Measurements from ENCODE around the gene TOM1L1.

TOM1L1 gene

DNA sequence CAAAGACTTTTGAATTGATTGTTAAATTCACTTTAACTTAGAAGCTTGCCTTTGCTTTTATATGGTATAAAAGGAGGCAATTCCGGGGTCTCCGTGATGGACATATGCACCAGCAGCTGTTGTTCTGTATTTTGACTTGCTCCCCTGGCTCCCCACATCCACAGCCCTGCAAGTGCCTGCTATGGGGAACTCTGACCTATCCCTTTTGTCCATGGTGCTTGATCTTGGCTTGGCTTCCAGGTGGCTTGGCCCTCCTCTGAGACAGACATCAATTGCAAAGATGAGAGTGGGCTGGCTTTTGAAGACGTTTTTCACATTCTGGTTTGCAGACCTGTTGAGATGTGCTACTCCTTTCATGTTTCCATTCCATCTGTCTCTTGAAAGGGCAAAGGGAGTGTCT lies 26.9 kb downstream of the TOM1L1 start:
- TF ChIP-seq, protein P1, sequence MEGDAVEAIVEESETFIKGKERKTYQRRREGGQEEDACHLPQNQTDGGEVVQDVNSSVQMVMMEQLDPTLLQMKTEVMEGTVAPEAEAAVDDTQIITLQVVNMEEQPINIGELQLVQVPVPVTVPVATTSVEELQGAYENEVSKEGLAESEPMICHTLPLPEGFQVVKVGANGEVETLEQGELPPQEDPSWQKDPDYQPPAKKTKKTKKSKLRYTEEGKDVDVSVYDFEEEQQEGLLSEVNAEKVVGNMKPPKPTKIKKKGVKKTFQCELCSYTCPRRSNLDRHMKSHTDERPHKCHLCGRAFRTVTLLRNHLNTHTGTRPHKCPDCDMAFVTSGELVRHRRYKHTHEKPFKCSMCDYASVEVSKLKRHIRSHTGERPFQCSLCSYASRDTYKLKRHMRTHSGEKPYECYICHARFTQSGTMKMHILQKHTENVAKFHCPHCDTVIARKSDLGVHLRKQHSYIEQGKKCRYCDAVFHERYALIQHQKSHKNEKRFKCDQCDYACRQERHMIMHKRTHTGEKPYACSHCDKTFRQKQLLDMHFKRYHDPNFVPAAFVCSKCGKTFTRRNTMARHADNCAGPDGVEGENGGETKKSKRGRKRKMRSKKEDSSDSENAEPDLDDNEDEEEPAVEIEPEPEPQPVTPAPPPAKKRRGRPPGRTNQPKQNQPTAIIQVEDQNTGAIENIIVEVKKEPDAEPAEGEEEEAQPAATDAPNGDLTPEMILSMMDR (conservative IDR thresholded peaks at IDR 0.05; ENCODE audit: low read depth, low read length): no peak

DNA sequence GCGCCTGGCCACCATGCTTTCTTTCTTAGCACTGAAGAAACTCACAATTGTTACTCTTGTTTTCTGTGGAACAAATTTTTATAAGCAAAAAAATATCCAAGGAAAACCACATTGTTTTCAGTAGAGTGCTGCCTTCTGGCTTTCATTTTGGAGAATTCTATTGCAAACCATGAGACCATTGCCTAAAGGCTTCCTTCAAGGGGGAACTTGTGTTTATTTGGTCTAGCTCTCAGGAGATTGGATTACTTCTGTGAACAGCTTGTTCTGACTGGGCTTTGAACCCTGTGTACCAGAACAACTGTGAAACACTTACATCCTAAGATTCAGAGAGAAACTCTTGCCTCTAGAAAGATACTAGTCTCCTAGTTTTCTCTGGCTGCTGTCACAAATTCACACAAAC lies 32.1 kb downstream of the TOM1L1 start:
- H3K4me3 ChIP-seq (ENCODE audit: low read length): no peak overlapping the region
- TF ChIP-seq, protein P1 (conservative IDR thresholded peaks at IDR 0.05; ENCODE audit: low read depth, low read length): no peak
- no peak for DNase-seq (ENCODE audit: low read depth)

More for the DNA sequence above, 26.9 kb downstream of the TOM1L1 start:
- no peak for DNase-seq (ENCODE audit: low read depth)
- H3K4me3 ChIP-seq (ENCODE audit: low read length): no peak overlapping the region

DNA sequence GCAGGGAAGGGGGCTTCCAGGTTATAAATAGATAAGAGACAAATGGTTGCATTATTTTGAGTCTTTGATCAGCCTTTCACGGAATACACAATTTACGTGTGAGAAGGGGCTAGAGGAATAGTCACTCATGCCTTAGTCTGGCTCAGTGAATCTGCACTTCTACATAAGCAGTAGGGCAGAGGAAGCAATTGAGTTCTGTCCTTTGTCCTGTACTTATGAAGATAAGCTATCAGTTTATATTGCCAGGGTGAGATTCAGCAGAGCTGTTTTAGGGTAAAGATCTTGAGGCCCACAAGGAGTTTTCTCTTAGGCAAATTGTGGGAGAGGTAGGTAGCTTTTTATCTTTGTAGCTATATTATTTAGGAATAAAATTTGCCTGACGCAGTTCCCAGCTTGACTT lies 33.3 kb downstream of the TOM1L1 start:
- no peak for DNase-seq (ENCODE audit: low read depth)
- H3K4me3 ChIP-seq (ENCODE audit: low read length): no peak overlapping the region
- TF ChIP-seq, protein P1 (conservative IDR thresholded peaks at IDR 0.05; ENCODE audit: low read depth, low read length): no peak

DNA sequence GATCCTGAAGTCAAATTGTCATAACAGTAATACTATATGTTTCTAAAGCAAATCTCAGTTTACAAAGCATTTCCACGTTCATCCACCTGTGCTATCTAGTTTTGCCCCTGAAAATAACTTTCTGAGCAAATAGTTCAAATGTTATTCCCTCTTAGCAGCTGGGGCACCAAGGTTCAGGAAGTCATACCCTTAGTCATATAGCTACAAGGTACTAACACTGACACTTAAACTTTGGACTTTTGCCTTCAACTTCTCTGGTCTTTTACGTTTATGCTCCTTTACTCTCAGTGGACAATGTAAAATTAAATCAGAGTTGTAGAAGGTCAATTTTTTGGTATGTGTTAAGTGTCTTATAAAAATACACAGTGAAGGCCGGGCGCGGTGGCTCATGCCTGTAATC lies 34.8 kb downstream of the TOM1L1 start:
- no peak for DNase-seq (ENCODE audit: low read depth)
- TF ChIP-seq, protein P1 (conservative IDR thresholded peaks at IDR 0.05; ENCODE audit: low read depth, low read length): no peak
- H3K4me3 ChIP-seq (ENCODE audit: low read length): no peak overlapping the region

DNA sequence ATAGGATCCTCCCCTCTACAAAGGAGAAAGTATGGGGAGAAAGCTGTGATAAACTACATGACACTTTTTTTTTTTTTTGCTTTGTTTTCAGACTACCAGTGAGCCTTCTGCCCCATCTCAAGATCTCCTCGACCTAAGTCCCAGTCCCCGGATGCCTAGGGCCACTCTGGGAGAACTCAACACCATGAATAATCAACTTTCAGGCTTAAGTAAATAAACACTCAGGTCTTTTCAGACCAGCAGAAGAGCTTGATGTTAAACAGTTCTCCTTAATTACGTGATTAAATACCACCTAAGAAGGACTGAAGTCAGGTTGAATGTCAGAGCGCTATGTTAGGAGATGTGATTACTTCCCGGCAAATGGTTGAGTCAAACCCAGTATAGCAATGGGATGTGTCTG lies 36.4 kb downstream of the TOM1L1 start:
- no peak for DNase-seq (ENCODE audit: low read depth)
- TF ChIP-seq, protein P1 (conservative IDR thresholded peaks at IDR 0.05; ENCODE audit: low read depth, low read length): no peak
- H3K4me3 ChIP-seq (ENCODE audit: low read length): no peak overlapping the region

DNA sequence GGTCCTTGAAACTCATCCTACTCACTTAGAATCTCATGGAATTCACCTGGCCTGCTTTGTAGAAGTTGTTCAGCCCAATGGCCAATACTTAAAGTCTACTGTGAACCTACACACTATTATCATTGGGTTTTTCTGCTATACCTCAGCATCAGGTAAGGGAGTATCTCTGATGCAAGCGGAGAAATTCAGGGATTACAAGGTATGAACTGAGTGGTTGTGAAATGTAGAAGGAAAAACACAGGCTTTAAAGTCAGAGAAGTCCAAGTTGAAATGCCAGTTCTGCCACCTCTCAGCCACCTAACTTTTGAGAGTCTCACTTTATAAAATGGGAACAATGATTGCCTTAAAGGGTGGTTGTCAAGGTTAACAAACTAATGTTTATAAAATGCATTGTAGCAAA lies 36.8 kb downstream of the TOM1L1 start:
- DNase-seq (ENCODE audit: low read depth): no peak
- TF ChIP-seq, protein P1 (conservative IDR thresholded peaks at IDR 0.05; ENCODE audit: low read depth, low read length): no peak
- H3K4me3 ChIP-seq (ENCODE audit: low read length): no peak overlapping the region

DNA sequence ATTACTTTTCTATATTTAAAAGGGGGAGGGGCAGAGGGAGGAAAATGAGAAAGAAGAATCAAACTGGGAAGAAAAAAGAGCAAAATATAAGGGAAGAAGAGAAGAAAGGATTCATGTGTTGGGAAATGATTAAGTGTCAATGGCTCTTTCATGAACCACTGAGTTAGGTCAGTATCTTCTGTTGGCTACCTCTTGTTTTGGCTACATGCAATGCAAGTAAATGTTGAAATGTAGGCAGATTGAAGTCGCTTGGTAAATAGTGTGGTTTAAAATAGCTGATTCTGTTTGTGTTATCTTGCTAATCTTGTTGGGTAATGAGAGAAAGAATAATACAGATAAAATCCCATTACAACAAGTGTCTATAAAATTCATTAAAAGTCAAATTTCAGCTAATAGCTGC lies 40.6 kb downstream of the TOM1L1 start:
- H3K4me3 ChIP-seq (ENCODE audit: low read length): no peak overlapping the region
- TF ChIP-seq, protein P1 (conservative IDR thresholded peaks at IDR 0.05; ENCODE audit: low read depth, low read length): no peak
- DNase-seq (ENCODE audit: low read depth): no peak
